HG02642 (cell line): ENCODE results near the gene MATN3.

Experiments
- ATAC-seq: cut with Tn5 transposase; IDR thresholded peaks from one replicate; pipeline ENCODE4 v1.9.1; 2021; ENCODE audit warnings: mild to moderate bottlenecking; ENCODE audit not compliant: unreplicated experiment, poor library complexity

Gene MATN3

DNA sequence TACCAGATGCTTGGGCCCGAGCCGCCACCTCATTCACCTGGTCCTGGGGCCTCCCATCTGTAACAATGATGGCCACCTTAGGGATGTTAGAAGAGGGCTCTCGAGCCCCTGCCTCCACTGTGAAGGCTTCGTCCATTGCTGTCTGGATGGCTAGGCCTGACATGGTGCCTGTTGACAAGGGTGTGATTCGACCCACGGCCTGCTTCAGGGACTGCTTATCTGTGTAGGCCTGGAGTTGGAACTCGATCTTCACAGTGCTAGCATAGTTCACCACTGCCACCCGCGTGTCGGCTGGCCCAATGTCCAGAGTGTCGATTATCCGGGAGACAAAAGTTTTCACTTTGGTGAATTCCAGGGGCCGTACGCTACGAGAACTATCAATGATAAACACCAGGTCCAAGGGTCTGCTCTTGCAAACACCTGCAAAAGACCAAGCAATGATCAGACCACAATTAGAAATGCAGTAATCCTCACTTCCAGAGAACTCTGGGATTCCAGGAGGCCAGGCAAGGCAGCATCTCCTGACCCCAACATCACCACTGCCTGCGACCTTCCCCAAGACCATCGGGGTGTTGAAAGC, 6.5 kb downstream of the MATN3 start:
- ATAC-seq: no peak

- no peak for ATAC-seq
These were observed 7.3 kb downstream of the MATN3 start for GRCh38 chr2:20005067-20005627.

GRCh38 chr2:20001361-20001863, 11.1 kb downstream of the MATN3 start:
- ATAC-seq: no peak

- no peak for ATAC-seq
These were observed 18.7 kb downstream of the MATN3 start for GRCh38 chr2:19993731-19994130.

DNA sequence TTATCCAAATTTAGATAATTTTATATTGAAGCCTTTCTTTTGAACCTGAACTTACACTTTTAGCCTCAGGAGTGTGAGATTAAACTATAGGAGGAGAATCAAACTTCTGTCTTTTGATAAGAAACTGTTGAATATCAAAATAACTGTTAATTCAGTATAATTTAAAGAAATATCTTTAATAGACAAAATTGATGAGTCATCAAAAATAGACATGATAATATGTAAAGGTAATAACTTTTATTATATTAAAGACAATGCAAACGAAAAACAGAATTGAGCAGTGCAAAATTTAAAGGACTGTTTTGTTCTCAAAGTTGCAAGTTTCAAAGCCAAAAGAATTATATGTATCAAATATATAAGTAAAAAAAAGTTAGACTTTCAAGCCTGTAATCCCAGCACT, 20.6 kb downstream of the MATN3 start:
- ATAC-seq: no peak

DNA sequence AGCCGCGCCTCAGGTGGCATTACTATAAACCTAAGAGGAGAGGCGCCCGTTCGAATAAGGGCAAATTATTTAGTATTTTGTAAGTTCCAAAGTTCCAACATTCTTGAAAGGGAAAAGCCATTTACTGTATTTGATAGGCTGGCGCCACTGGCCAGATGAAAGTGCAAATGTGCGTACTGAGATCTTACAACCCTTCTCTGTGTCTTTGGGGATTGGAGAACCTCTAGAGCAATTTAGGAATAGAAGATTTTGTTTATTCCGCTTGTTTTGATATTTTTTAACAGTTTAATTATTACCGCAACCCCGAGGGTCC, 22.1 kb downstream of the MATN3 start:
- no peak for ATAC-seq

DNA sequence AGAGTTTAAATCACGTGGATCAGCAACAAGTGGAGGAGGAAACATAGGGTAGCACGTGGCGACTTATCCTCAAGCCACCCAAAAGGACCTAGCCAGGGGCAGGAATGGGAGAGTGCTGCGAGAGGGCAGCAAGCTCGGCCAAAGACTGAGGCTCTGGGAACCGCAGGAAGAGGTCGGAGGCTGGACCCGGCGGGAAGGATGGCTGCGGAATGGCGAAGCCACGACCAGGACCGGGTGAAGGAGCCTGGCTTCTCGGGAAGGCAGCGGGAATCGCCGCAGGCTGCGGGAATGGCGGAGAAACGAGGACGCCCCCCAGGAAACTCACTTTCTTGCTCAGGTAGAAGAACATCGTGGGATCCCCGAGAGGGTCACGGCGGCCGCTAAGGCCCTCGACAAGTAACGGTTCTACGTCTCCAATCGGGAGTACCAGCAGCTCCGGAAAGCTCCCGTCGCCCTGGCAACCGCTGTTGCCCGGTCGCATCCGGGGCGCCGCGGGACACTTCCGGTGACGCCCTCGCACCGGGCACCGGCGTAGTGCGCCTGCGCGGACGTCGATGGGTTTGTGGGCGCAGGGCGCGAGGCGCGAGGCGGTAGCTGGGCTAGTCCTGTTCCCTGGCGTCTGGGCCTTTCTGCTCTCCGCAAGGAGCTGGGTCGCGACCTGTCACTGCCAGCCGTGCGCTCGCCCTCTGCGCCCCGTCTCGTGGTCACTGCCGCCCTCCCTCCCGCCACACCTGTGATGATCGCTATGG, 22.6 kb downstream of the MATN3 start, which contains the start of gene WDR35:
Gene WDR35, minus strand, starts transcription at position 439 of the 749 bp plus-strand sequence. Its CDS starts 90 bp downstream, at position 349.
- peak; percentile 98 for ATAC-seq

DNA sequence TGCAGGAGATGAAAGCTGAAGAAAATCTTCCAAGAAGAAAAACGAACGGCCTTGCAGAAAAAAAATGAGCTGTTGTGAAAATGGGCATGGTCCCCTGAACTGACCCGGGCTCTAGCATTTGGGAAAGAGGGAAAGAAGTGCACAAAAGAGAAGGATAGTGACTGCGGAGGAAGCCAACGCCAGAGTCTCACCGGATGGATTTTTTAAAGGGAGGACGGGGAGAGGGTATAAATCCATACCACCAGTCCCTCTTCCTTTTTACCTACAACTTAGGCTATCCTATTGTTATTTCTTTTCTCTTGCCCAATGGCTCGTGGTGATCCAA, 23.2 kb downstream of the MATN3 start:
- no peak for ATAC-seq

- ATAC-seq: no peak
These were observed 23.9 kb downstream of the MATN3 start for GRCh38 chr2:19988600-19988999.

- ATAC-seq: peak; percentile 61
These were observed 24.5 kb downstream of the MATN3 start for GRCh38 chr2:19987936-19988335.

GRCh38 chr2:19982268-19982667, 30.2 kb downstream of the MATN3 start:
- ATAC-seq: no peak

DNA sequence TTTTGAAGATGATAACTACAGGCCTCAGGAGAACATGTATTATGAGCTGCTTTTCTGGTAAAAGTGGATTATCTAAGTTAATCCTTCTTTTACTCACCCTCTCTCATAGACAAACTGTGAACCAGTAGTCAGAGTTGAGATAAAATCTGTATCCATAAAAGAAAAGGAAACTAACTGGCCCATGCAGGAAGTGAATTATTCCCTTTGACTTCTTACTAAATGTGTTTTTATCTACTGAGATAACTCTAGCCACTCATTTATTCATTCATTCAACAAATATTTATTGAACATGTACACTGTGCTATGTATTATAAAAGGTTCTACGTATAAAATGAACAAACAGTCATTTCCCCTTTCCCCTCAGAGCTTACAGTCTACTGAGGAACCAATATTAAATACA, 32.5 kb downstream of the MATN3 start:
- no peak for ATAC-seq

- ATAC-seq: no peak
These were observed 39.0 kb downstream of the MATN3 start for GRCh38 chr2:19973466-19973865.

DNA sequence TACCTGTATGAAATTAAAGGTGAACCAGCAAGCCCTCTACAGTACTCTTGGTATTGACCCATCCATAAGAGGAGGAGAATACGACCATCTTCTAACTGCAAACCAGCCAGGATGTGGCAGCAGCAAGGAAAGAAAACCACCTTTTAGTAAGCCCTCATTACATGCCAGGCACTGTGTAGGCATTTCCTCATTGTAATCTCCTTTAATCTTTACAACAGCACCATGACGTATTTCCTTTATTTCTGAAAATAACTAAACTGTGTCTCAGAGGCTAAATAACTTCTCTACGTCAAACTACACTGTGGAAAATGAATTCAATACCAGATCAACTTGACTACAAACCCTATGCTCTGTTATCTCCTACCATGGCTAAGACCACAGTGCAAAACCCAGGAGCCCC, 40.8 kb downstream of the MATN3 start:
- ATAC-seq: no peak

- no peak for ATAC-seq
These were observed 49.1 kb downstream of the MATN3 start for GRCh38 chr2:19963386-19963785.

DNA sequence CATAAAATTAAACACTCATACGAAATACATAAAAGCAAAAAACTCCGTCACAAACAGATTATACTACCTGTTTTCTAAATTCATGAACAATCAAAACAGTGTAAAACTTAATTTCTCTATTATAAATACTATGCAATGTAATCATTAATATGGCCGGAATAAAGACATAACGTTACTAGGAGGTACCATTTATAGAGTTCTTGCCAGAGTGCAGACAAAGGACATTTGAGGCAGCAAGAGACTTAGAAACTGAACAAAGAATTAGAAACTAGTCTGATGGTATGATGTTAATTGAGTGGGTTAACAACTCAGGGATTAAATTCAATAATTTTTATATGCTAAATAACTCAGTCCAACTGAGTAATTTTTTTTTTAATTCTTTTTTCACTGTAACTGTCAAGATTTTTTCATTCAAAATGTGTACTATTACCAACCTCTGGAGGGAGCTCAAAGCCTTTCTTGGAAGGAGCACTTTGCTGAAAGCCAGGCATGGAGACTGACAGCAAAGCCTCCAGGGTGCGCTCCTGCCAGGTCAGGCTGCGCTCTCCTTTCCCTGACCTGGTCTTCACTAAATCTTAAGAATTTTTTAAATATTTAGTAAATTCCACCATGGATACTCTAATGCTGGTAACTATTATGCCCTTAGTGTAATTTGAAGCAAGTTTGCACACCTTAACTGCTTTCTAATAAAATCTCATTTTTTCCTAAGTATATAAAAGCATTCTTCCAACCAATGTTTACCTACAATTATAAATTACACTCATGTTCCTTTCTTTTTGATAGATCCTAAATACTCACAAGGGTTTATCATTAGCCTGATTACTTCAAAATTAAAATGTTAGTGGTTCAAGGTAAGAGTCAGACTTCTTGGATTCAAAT, 56.7 kb downstream of the MATN3 start:
- ATAC-seq: peak; percentile 85

GRCh38 chr2:19949071-19949470, 63.4 kb downstream of the MATN3 start:
- no peak for ATAC-seq

GRCh38 chr2:19947184-19947940, 65.1 kb downstream of the MATN3 start:
- no peak for ATAC-seq

DNA sequence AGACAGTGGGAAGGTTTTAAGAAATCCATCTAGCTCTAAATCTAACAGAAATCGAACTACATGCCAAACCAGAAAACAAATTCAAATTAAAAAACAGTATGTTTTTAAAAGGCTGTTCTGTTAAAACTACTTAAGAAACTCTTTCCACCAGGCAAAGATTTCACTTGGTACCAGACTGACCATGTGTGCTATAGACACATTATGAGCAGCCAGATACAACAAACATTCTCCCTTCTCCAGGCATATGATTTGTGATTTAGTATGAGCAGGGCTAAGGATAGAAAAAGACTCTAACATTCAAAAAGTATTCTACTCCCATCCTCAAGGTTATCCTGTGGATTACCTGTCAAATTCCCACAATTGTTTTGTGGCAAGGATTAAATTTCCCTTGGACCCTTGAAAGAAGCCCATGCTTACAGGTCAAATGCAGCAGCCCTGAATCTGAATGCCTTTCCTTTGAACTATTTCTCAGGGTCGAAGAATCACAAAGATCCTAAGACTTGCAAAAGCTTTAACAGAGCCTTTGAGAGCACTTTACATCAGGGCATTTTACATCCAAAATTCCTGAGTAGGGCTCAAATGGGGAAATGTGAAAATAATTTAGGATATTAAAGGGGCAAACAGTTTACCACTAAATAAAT, 68.1 kb downstream of the MATN3 start:
- no peak for ATAC-seq

- no peak for ATAC-seq
These were observed 69.3 kb downstream of the MATN3 start for GRCh38 chr2:19943189-19943588.
